ENCODE data around the gene FMNL2.

GRCh38 chr2:152339556-152340286, 4.7 kb downstream of the FMNL2 start:
- TF ChIP-seq POLR2A (IDR thresholded peaks at IDR 0.05; ENCODE audit: low read length): no peak
- TF ChIP-seq GATA1 (IDR thresholded peaks at IDR 0.05; ENCODE audit: low read depth, low read length): no peak

Measured in erythroblast (primary cell).